ENCODE data around the gene EXOC2.

Gene EXOC2

GRCh38 chr6:692858-693722 is at the start of gene EXOC2:
Gene EXOC2 (minus strand): TSS chr6:693139. CDS start chr6:637818, 55,321 bp downstream.
- H3K9ac ChIP-seq (ENCODE audit: low read length), result peak within 1 kb of the TSS; percentile 80
- no peak within 1 kb of the TSS; the same call in 1 of the 2 replicates for H3K27ac ChIP-seq (ENCODE audit: low read depth, low read length)
- 0 out of 2 replicates have a peak, but pooled peaks cover 6% of the 10 kb centered on the region for H3K36me3 ChIP-seq (ENCODE audit: control insufficient read depth, insufficient read depth, low read length)
- H3K27me3 ChIP-seq (ENCODE audit: control insufficient read depth, insufficient read depth, low read length), result no peaks in the 10 kb centered on the region
- H3K4me3 ChIP-seq (ENCODE audit: low read depth, low read length), result peak within 1 kb of the TSS; percentile 85
- H3K9me3 ChIP-seq (ENCODE audit: control insufficient read depth, insufficient read depth, low read depth, low read length), result no peaks in the 10 kb centered on the region
- peaks cover 9% of the 10 kb centered on the region for H3K4me1 ChIP-seq (ENCODE audit: control insufficient read depth, insufficient read depth, low read length)

- no peak overlapping the region for H3K9ac ChIP-seq (ENCODE audit: low read length)
- no peaks in the 10 kb centered on the region for H3K9me3 ChIP-seq (ENCODE audit: control insufficient read depth, insufficient read depth, low read depth, low read length)
- H3K4me1 ChIP-seq (ENCODE audit: control insufficient read depth, insufficient read depth, low read length), result no peaks in the 10 kb centered on the region
- H3K27me3 ChIP-seq (ENCODE audit: control insufficient read depth, insufficient read depth, low read length), result no peaks in the 10 kb centered on the region
- no peak overlapping the region for H3K27ac ChIP-seq (ENCODE audit: low read depth, low read length)
- H3K4me3 ChIP-seq (ENCODE audit: low read depth, low read length), result no peak overlapping the region
- no peaks in the 10 kb centered on the region for H3K36me3 ChIP-seq (ENCODE audit: control insufficient read depth, insufficient read depth, low read length)
Measured at GRCh38 chr6:741410-742339, 48.7 kb upstream of the EXOC2 start.

GRCh38 chr6:736657-737446 is 43.9 kb upstream of the EXOC2 start:
- Histone ChIP-seq H3K36me3 (ENCODE audit: control insufficient read depth, insufficient read depth, low read length) (no peaks in the 10 kb centered on the region), H3K4me1 (ENCODE audit: control insufficient read depth, insufficient read depth, low read length) (no peaks in the 10 kb centered on the region), H3K9me3 (ENCODE audit: control insufficient read depth, insufficient read depth, low read depth, low read length) (no peaks in the 10 kb centered on the region), H3K4me3 (ENCODE audit: low read depth, low read length) (no peak overlapping the region), H3K9ac (ENCODE audit: low read length) (no peak overlapping the region), H3K27me3 (ENCODE audit: control insufficient read depth, insufficient read depth, low read length) (no peaks in the 10 kb centered on the region), H3K27ac (ENCODE audit: low read depth, low read length) (no peak overlapping the region)

GRCh38 chr6:733431-734219 is 40.7 kb upstream of the EXOC2 start:
- Histone ChIP-seq H3K4me1 (ENCODE audit: control insufficient read depth, insufficient read depth, low read length) (no peaks in the 10 kb centered on the region), H3K36me3 (ENCODE audit: control insufficient read depth, insufficient read depth, low read length) (no peaks in the 10 kb centered on the region), H3K27ac (ENCODE audit: low read depth, low read length) (no peak overlapping the region), H3K27me3 (ENCODE audit: control insufficient read depth, insufficient read depth, low read length) (no peaks in the 10 kb centered on the region), H3K4me3 (ENCODE audit: low read depth, low read length) (no peak overlapping the region), H3K9me3 (ENCODE audit: control insufficient read depth, insufficient read depth, low read depth, low read length) (no peaks in the 10 kb centered on the region), H3K9ac (ENCODE audit: low read length) (no peak overlapping the region)

- H3K4me1 ChIP-seq (ENCODE audit: control insufficient read depth, insufficient read depth, low read length), result no peaks in the 10 kb centered on the region
- H3K27me3 ChIP-seq (ENCODE audit: control insufficient read depth, insufficient read depth, low read length), result no peaks in the 10 kb centered on the region
Measured at GRCh38 chr6:731924-732323, 39.0 kb upstream of the EXOC2 start.

GRCh38 chr6:729606-730320 is 36.8 kb upstream of the EXOC2 start:
- Histone ChIP-seq H3K4me1 (ENCODE audit: control insufficient read depth, insufficient read depth, low read length) (no peaks in the 10 kb centered on the region), H3K4me3 (ENCODE audit: low read depth, low read length) (no peak overlapping the region), H3K36me3 (ENCODE audit: control insufficient read depth, insufficient read depth, low read length) (no peaks in the 10 kb centered on the region), H3K9me3 (ENCODE audit: control insufficient read depth, insufficient read depth, low read depth, low read length) (no peaks in the 10 kb centered on the region), H3K27me3 (ENCODE audit: control insufficient read depth, insufficient read depth, low read length) (no peaks in the 10 kb centered on the region), H3K27ac (ENCODE audit: low read depth, low read length) (no peak overlapping the region), H3K9ac (ENCODE audit: low read length) (no peak overlapping the region)

More at GRCh38 chr6:731924-732323, 39.0 kb upstream of the EXOC2 start:
- Histone ChIP-seq H3K36me3 (ENCODE audit: control insufficient read depth, insufficient read depth, low read length) (no peaks in the 10 kb centered on the region), H3K9me3 (ENCODE audit: control insufficient read depth, insufficient read depth, low read depth, low read length) (no peaks in the 10 kb centered on the region), H3K27ac (ENCODE audit: low read depth, low read length) (no peak overlapping the region), H3K9ac (ENCODE audit: low read length) (no peak overlapping the region), H3K4me3 (ENCODE audit: low read depth, low read length) (no peak overlapping the region)

GRCh38 chr6:727856-728255 is 34.9 kb upstream of the EXOC2 start:
- Histone ChIP-seq H3K9me3 (ENCODE audit: control insufficient read depth, insufficient read depth, low read depth, low read length) (no peaks in the 10 kb centered on the region), H3K36me3 (ENCODE audit: control insufficient read depth, insufficient read depth, low read length) (no peaks in the 10 kb centered on the region), H3K4me3 (ENCODE audit: low read depth, low read length) (no peak overlapping the region), H3K4me1 (ENCODE audit: control insufficient read depth, insufficient read depth, low read length) (no peaks in the 10 kb centered on the region), H3K27ac (ENCODE audit: low read depth, low read length) (no peak overlapping the region), H3K9ac (ENCODE audit: low read length) (no peak overlapping the region), H3K27me3 (ENCODE audit: control insufficient read depth, insufficient read depth, low read length) (no peaks in the 10 kb centered on the region)

- H3K9ac ChIP-seq (ENCODE audit: low read length), result no peak overlapping the region
- no peak overlapping the region for H3K4me3 ChIP-seq (ENCODE audit: low read depth, low read length)
- no peaks in the 10 kb centered on the region for H3K27me3 ChIP-seq (ENCODE audit: control insufficient read depth, insufficient read depth, low read length)
- H3K4me1 ChIP-seq (ENCODE audit: control insufficient read depth, insufficient read depth, low read length), result no peaks in the 10 kb centered on the region
- no peaks in the 10 kb centered on the region for H3K36me3 ChIP-seq (ENCODE audit: control insufficient read depth, insufficient read depth, low read length)
- no peaks in the 10 kb centered on the region for H3K9me3 ChIP-seq (ENCODE audit: control insufficient read depth, insufficient read depth, low read depth, low read length)
- H3K27ac ChIP-seq (ENCODE audit: low read depth, low read length), result no peak overlapping the region
Measured at GRCh38 chr6:723540-723939, 30.6 kb upstream of the EXOC2 start.

- H3K9me3 ChIP-seq (ENCODE audit: control insufficient read depth, insufficient read depth, low read depth, low read length), result no peaks in the 10 kb centered on the region
- no peaks in the 10 kb centered on the region for H3K27me3 ChIP-seq (ENCODE audit: control insufficient read depth, insufficient read depth, low read length)
- H3K4me3 ChIP-seq (ENCODE audit: low read depth, low read length), result no peak overlapping the region
- no peak overlapping the region for H3K27ac ChIP-seq (ENCODE audit: low read depth, low read length)
- H3K9ac ChIP-seq (ENCODE audit: low read length), result no peak overlapping the region
- no peaks in the 10 kb centered on the region for H3K4me1 ChIP-seq (ENCODE audit: control insufficient read depth, insufficient read depth, low read length)
- no peaks in the 10 kb centered on the region for H3K36me3 ChIP-seq (ENCODE audit: control insufficient read depth, insufficient read depth, low read length)
Measured at GRCh38 chr6:722608-723007, 29.7 kb upstream of the EXOC2 start.

Data from HUES6 (cell line).